Mesendoderm (in vitro differentiated cells): ENCODE results near the gene TANK.

Source experiments
- DNase-seq: peaks from one replicate; pipeline ENCODE4 v3.0.0; 2013
- H2AK5ac ChIP-seq: 2 replicates; pipeline ENCODE4 v1.6.1; 2013; ENCODE audit warnings: low read length, inconsistent platforms
- H2BK120ac ChIP-seq: 2 replicates; pipeline ENCODE4 v1.6.1; 2013; ENCODE audit warnings: low read depth, mild to moderate bottlenecking, low read length, moderate library complexity, mixed read lengths
- H2BK15ac ChIP-seq: replicated peaks from 2 replicates; pipeline ENCODE4 v1.6.1; 2013; ENCODE audit warnings: low read depth, mild to moderate bottlenecking, moderate library complexity
- H2BK5ac ChIP-seq: 2 replicates; pipeline ENCODE4 v1.6.1; 2013; ENCODE audit warnings: low read length, inconsistent platforms
- H3K18ac ChIP-seq: 2 replicates; pipeline ENCODE4 v1.6.1; 2013; ENCODE audit warnings: mild to moderate bottlenecking, low read length, mixed read lengths
- H3K23ac ChIP-seq: one replicate; pipeline ENCODE4 v1.6.1; 2013; ENCODE audit warnings: low read length
- H3K27ac ChIP-seq: 2 replicates; pipeline ENCODE4 v1.5.1; 2013; ENCODE audit warnings: low read depth, mild to moderate bottlenecking, inconsistent platforms, low read length, moderate library complexity
- H3K27me3 ChIP-seq: 2 replicates; pipeline ENCODE4 v1.6.1; 2013; ENCODE audit warnings: low read length, control low read depth, mild to moderate bottlenecking, inconsistent platforms; ENCODE audit not compliant: insufficient read depth, poor library complexity
- H3K36me3 ChIP-seq: 2 replicates; pipeline ENCODE4 v1.6.1; 2013; ENCODE audit warnings: low read length, inconsistent platforms; ENCODE audit not compliant: control insufficient read depth, insufficient read depth
- H3K4ac ChIP-seq: one replicate; pipeline ENCODE4 v1.6.1; 2013; ENCODE audit warnings: low read depth, mild to moderate bottlenecking, low read length, moderate library complexity
- H3K4me1 ChIP-seq: 2 replicates; pipeline ENCODE4 v1.6.1; 2013; ENCODE audit warnings: low read depth, low read length, inconsistent platforms; ENCODE audit not compliant: control insufficient read depth
- H3K4me2 ChIP-seq: 2 replicates; pipeline ENCODE4 v1.6.1; 2013; ENCODE audit warnings: low read length
- H3K4me3 ChIP-seq: 2 replicates; pipeline ENCODE4 v1.5.1; 2013; ENCODE audit warnings: mild to moderate bottlenecking, low read length
- H3K56ac ChIP-seq: one replicate; pipeline ENCODE4 v1.6.1; 2013; ENCODE audit warnings: low read length
- H3K79me1 ChIP-seq: 2 replicates; pipeline ENCODE4 v1.6.1; 2013; ENCODE audit warnings: low read length, inconsistent platforms
- H3K79me2 ChIP-seq: 2 replicates; pipeline ENCODE4 v1.6.1; 2013; ENCODE audit warnings: mild to moderate bottlenecking, low read length; ENCODE audit not compliant: control insufficient read depth, insufficient read depth
- H3K9ac ChIP-seq: 2 replicates; pipeline ENCODE4 v1.6.1; 2013; ENCODE audit warnings: low read length, inconsistent platforms
- H4K5ac ChIP-seq: one replicate; pipeline ENCODE4 v1.6.1; 2013; ENCODE audit warnings: low read length
- H4K8ac ChIP-seq: one replicate; pipeline ENCODE4 v1.6.1; 2013; ENCODE audit warnings: low read depth, mild to moderate bottlenecking, control low read depth, low read length, moderate library complexity
- WGBS: extraction: QIAGEN DNeasy Blood & Tissue Kit; methylation state at CpG from one replicate; pipeline ENCODE4 v1.1.7; 2013; ENCODE audit warnings: low lambda C conversion rate, missing lambda C conversion rate; ENCODE audit not compliant: insufficient coverage; ENCODE audit errors: extremely low coverage; 5-methylcytosine and 5-hydroxymethylcytosine counted together

TANK gene

GRCh38 chr2:161230959-161231358, 70.7 kb downstream of the TANK start:
- Histone ChIP-seq H3K18ac (no peak overlapping the region), H2AK5ac (no peak overlapping the region), H3K36me3 (no peaks in the 10 kb centered on the region), H3K79me1 (no peaks in the 10 kb centered on the region), H3K4me2 (no peak overlapping the region), H4K5ac (no peak overlapping the region), H3K9ac (no peak overlapping the region), H2BK15ac (no peak overlapping the region), H3K27ac (no peak overlapping the region), H3K4me1 (peaks cover 2% of the 10 kb centered on the region), H3K4ac (no peak overlapping the region), H2BK5ac (no peak overlapping the region), H3K56ac (no peak overlapping the region), H3K79me2 (no peaks in the 10 kb centered on the region), H2BK120ac (no peak overlapping the region), H4K8ac (no peak overlapping the region), H3K27me3 (no peaks in the 10 kb centered on the region), H3K4me3 (no peak overlapping the region), H3K23ac (no peak overlapping the region)
- DNase-seq, result no peak
- WGBS, result no CpG with 5 or more reads among the region's 4 CpGs

GRCh38 chr2:161232571-161232970, 72.3 kb downstream of the TANK start:
- Histone ChIP-seq H4K8ac (no peak overlapping the region), H3K9ac (no peak overlapping the region), H4K5ac (no peak overlapping the region), H3K4me3 (no peak overlapping the region), H3K4ac (no peak overlapping the region), H2BK5ac (no peak overlapping the region), H3K79me2 (no peaks in the 10 kb centered on the region), H3K36me3 (no peaks in the 10 kb centered on the region), H2BK15ac (no peak overlapping the region), H2AK5ac (no peak overlapping the region), H3K18ac (no peak overlapping the region), H3K27me3 (no peaks in the 10 kb centered on the region), H3K27ac (no peak overlapping the region), H3K4me1 (peaks cover 4% of the 10 kb centered on the region), H3K23ac (no peak overlapping the region), H3K79me1 (no peaks in the 10 kb centered on the region), H3K56ac (no peak overlapping the region), H2BK120ac (no peak overlapping the region), H3K4me2 (no peak overlapping the region)
- no peak for DNase-seq

- Histone ChIP-seq H3K36me3 (no peaks in the 10 kb centered on the region), H2BK120ac (no peak overlapping the region), H3K4me2 (no peak overlapping the region), H3K23ac (no peak overlapping the region), H3K4ac (no peak overlapping the region), H3K56ac (no peak overlapping the region), H3K79me2 (no peaks in the 10 kb centered on the region), H3K4me3 (no peak overlapping the region), H2BK5ac (no peak overlapping the region), H3K27ac (no peak overlapping the region), H3K18ac (no peak overlapping the region), H4K8ac (no peak overlapping the region), H2AK5ac (no peak overlapping the region), H3K4me1 (peaks cover 4% of the 10 kb centered on the region), H3K9ac (no peak overlapping the region), H2BK15ac (no peak overlapping the region), H4K5ac (no peak overlapping the region), H3K79me1 (no peaks in the 10 kb centered on the region), H3K27me3 (no peaks in the 10 kb centered on the region)
- DNase-seq, result no peak
- no CpG with 5 or more reads among the region's 2 CpGs for WGBS
Measured at GRCh38 chr2:161233858-161234431, 73.7 kb downstream of the TANK start.

GRCh38 chr2:161234627-161235026, 74.4 kb downstream of the TANK start:
- WGBS, result no CpG with 5 or more reads among the region's 2 CpGs
- no peak overlapping the region for H3K18ac ChIP-seq

GRCh38 chr2:161237392-161238264, 77.4 kb downstream of the TANK start:
- no peak overlapping the region for H2BK15ac ChIP-seq
- no peak overlapping the region for H2BK5ac ChIP-seq
- H3K27ac ChIP-seq, result peak overlapping the region; percentile 49
- no peaks in the 10 kb centered on the region for H3K36me3 ChIP-seq
- no peak overlapping the region for H3K4ac ChIP-seq
- H2BK120ac ChIP-seq, result no peak overlapping the region
- peaks cover 2% of the 10 kb centered on the region for H3K4me1 ChIP-seq
- no peaks in the 10 kb centered on the region for H3K79me1 ChIP-seq
- no CpG with 5 or more reads among the region's 49 CpGs for WGBS
- no peaks in the 10 kb centered on the region for H3K79me2 ChIP-seq
- peak overlapping the region; percentile 57 for H3K9ac ChIP-seq
- H4K5ac ChIP-seq, result no peak overlapping the region
- DNase-seq, result peak; percentile 81
- H3K23ac ChIP-seq, result peak overlapping the region; percentile 9
- no peaks in the 10 kb centered on the region for H3K27me3 ChIP-seq
- H3K56ac ChIP-seq, result peak overlapping the region; percentile 78
- no peak overlapping the region for H4K8ac ChIP-seq
- H3K4me2 ChIP-seq, result peak overlapping the region; percentile 85
- H3K18ac ChIP-seq, result peak overlapping the region; percentile 22
- H3K4me3 ChIP-seq, result peak overlapping the region; percentile 29
- H2AK5ac ChIP-seq, result no peak overlapping the region

More at GRCh38 chr2:161234627-161235026, 74.4 kb downstream of the TANK start:
- Histone ChIP-seq H3K27me3 (no peaks in the 10 kb centered on the region), H3K56ac (no peak overlapping the region), H3K23ac (no peak overlapping the region), H3K4me3 (no peak overlapping the region), H3K4me2 (no peak overlapping the region), H2BK120ac (no peak overlapping the region), H3K27ac (no peak overlapping the region), H3K9ac (no peak overlapping the region), H3K4ac (no peak overlapping the region), H4K8ac (no peak overlapping the region), H4K5ac (no peak overlapping the region), H2BK15ac (no peak overlapping the region), H2AK5ac (no peak overlapping the region), H3K4me1 (peaks cover 4% of the 10 kb centered on the region), H3K79me2 (no peaks in the 10 kb centered on the region), H3K36me3 (no peaks in the 10 kb centered on the region), H3K79me1 (no peaks in the 10 kb centered on the region), H2BK5ac (no peak overlapping the region)
- no peak for DNase-seq
